SK-N-SH (cell line): ENCODE measurements around the gene LMO2. TPM values are rescaled to one million over a fixed set of nuclear protein-coding genes. Genes with fewer than 3 reads are reported as not detected.

ENCODE experiments used
- CTCF ChIA-PET: fragments of 300-600, 350-600 bp; formaldehyde crosslinking; extraction: SDS; loops from one replicate; lab custom pipeline; 2021; lab: Yijun Ruan, JAX
- POLR2A ChIA-PET: fragments of 350-600 bp; sonication (Branson Sonifier 250); formaldehyde crosslinking; extraction: SDS; loops from one replicate; lab custom pipeline; 2020; ENCODE audit warnings: antibody characterized with exemption, inconsistent platforms; lab: Yijun Ruan, JAX
- DNase-seq: peaks from one replicate; pipeline ENCODE4 v3.0.0; 2012
- H2AFZ ChIP-seq: fragments of 200-600 bp; sonication (generic); 2 replicates; pipeline ENCODE4 v1.8.1; 2016; ENCODE audit warnings: antibody characterized with exemption, mild to moderate bottlenecking, low read depth
- H3F3A ChIP-seq: fragments of 200-600 bp; sonication (generic); replicated peaks from 2 replicates; pipeline ENCODE3; 2016; ENCODE audit warnings: antibody characterized with exemption, mild to moderate bottlenecking; ENCODE audit not compliant: insufficient read depth
- H3K27ac ChIP-seq, 2 experiments: fragments of 200-500 bp in 1 of 2; fragments of 200-600 bp in 1 of 2; sonication (Bioruptor generic) in 1 of 2; sonication (generic), shearing (Covaris generic) in 1 of 2; 2 replicates each; pipeline versions ENCODE4 v1.5.1 to v1.6.1; 2014 to 2016; ENCODE audit warnings: low read depth in 2 of 2, inconsistent platforms in 1 of 2, low read length in 1 of 2, mild to moderate bottlenecking in 1 of 2, mixed read lengths in 1 of 2
- H3K27me3 ChIP-seq: fragments of 200-600 bp; sonication (generic), shearing (Covaris generic); 2 replicates; pipeline ENCODE4 v1.6.1; 2016; ENCODE audit warnings: mixed run types; ENCODE audit not compliant: insufficient read depth
- H3K36me3 ChIP-seq, 2 experiments: fragments of 200-500 bp in 1 of 2; fragments of 200-600 bp in 1 of 2; sonication (Bioruptor generic) in 1 of 2; sonication (generic) in 1 of 2; replicated peaks in 1 of 2; 2 replicates each; pipeline versions ENCODE3 to v1.5.1; 2014 to 2016; ENCODE audit warnings: low read length in 1 of 2, mild to moderate bottlenecking in 1 of 2; ENCODE audit not compliant: insufficient read depth in 2 of 2, control insufficient read depth in 1 of 2
- H3K4me1 ChIP-seq, 2 experiments: fragments of 200-500 bp in 1 of 2; fragments of 200-600 bp in 1 of 2; sonication (Bioruptor generic) in 1 of 2; sonication (generic), shearing (Covaris generic) in 1 of 2; 2 replicates each; pipeline versions ENCODE4 v1.5.1 to v1.6.1; 2014 to 2016; ENCODE audit warnings: low read depth in 1 of 2, low read length in 1 of 2, mixed run types in 1 of 2; ENCODE audit not compliant: insufficient read depth in 2 of 2, control insufficient read depth in 1 of 2
- H3K4me2 ChIP-seq: fragments of 200-600 bp; sonication (generic), shearing (Covaris generic); 2 replicates; pipeline ENCODE4 v1.6.1; 2017; ENCODE audit warnings: mixed run types
- H3K4me3 ChIP-seq, 2 experiments: fragments of 200-500 bp in 1 of 2; fragments of 200-600 bp in 1 of 2; sonication (Bioruptor generic) in 1 of 2; sonication (generic), shearing (Covaris generic) in 1 of 2; 2 replicates each; pipeline versions ENCODE4 v1.5.1 to v1.8.1; 2014 to 2016; ENCODE audit warnings: low read depth in 2 of 2, inconsistent platforms in 1 of 2, low read length in 1 of 2, mild to moderate bottlenecking in 1 of 2, mixed read lengths in 1 of 2, moderate library complexity in 1 of 2
- H3K79me2 ChIP-seq: fragments of 200-600 bp; sonication (generic); 2 replicates; pipeline ENCODE4 v1.8.1; 2017; ENCODE audit warnings: mild to moderate bottlenecking; ENCODE audit not compliant: insufficient read depth
- H3K9ac ChIP-seq: fragments of 200-600 bp; sonication (generic); 2 replicates; pipeline ENCODE4 v1.6.1; 2017; ENCODE audit warnings: mixed run types
- H3K9me2 ChIP-seq: fragments of 200-600 bp; sonication (generic); 2 replicates; pipeline ENCODE4 v1.6.1; 2017; ENCODE audit warnings: mixed run types
- H3K9me3 ChIP-seq: fragments of 200-600 bp; sonication (generic); 2 replicates; pipeline ENCODE4 v1.6.1; 2017; ENCODE audit warnings: mixed run types, mild to moderate bottlenecking, moderate library complexity
- H4K20me1 ChIP-seq: fragments of 200-600 bp; sonication (generic); 2 replicates; pipeline ENCODE4 v1.6.1; 2017; ENCODE audit warnings: mild to moderate bottlenecking, mixed run types; ENCODE audit not compliant: insufficient read depth
- EP300 ChIP-seq, 2 experiments: IDR thresholded peaks; 2 replicates each; pipeline versions ENCODE4 v1.4.0 to v1.6.1; 2012; ENCODE audit warnings: borderline replicate concordance in 1 of 2, low read depth in 1 of 2, low read length in 1 of 2
- SIN3A ChIP-seq: IDR thresholded peaks from 2 replicates; pipeline ENCODE4 v1.6.1; 2012; ENCODE audit warnings: low read depth, mild to moderate bottlenecking, low read length, moderate library complexity, borderline replicate concordance
- SMC3 ChIP-seq: IDR thresholded peaks from 2 replicates; pipeline ENCODE4 v1.6.1; 2012; ENCODE audit warnings: low read depth, low read length, improper control_type of control experiment
- TCF12 ChIP-seq: IDR thresholded peaks from 2 replicates; pipeline ENCODE4 v1.4.0; 2012
- WGBS: methylation state at CpG from one replicate; pipeline ENCODE4 v1.1.6; 2017; ENCODE audit warnings: low lambda C conversion rate; 5-methylcytosine and 5-hydroxymethylcytosine counted together
- polyA plus RNA-seq, 3 experiments: library from polyadenylated mRNA; depleted of rRNA; stranded (reverse); fragments of >200 nt; gene quantifications; 2 replicates each; pipeline ENCODE4 v1.2.3, GENCODE V29; 2012
- TF ChIP-seq, protein P1 (sequence below): IDR thresholded peaks from 2 replicates; pipeline ENCODE4 v1.4.0; 2012; ENCODE audit warnings: low read depth
- TF ChIP-seq, protein P2 (sequence below): fragments of 150-350 bp; IDR thresholded peaks from 2 replicates; pipeline ENCODE4 v1.6.1; 2016; ENCODE audit warnings: mild to moderate bottlenecking, low read depth, low read length
- TF ChIP-seq, protein P3 (sequence below): IDR thresholded peaks from 2 replicates; pipeline ENCODE4 v1.4.0; 2012; ENCODE audit warnings: low read depth, borderline replicate concordance

Gene LMO2
- polyA plus RNA-seq, 1 of the 3 experiments (the other 2 are of a cell fraction): 0.05 TPM

- CTCF ChIA-PET: interaction anchor here (1.0 to 2.3 kb wide), 3 partner anchors 30 to 105 kb away, joined by 3 to 8 read pairs (median 3); no protein-coding TSS in a partner anchor
- POLR2A ChIA-PET: no interaction called here
- Histone ChIP-seq H3F3A (no peaks in the 10 kb centered on the region), H2AFZ (no peak overlapping the region), H4K20me1 (no peaks in the 10 kb centered on the region), H3K27me3 (no peaks in the 10 kb centered on the region), H3K4me3 (no peak overlapping the region), H3K4me1 (peaks cover 8 to 18% of the 10 kb centered on the region in 2 experiments; a peak in 2 of 4 replicates), H3K9me3 (no peaks in the 10 kb centered on the region), H3K9ac (no peak overlapping the region), H3K79me2 (no peaks in the 10 kb centered on the region), H3K36me3 (no peaks in the 10 kb centered on the region), H3K27ac (no peak overlapping the region), H3K4me2 (no peak overlapping the region), H3K9me2 (no peaks in the 10 kb centered on the region)
- DNase-seq: no peak
- no CpG with 5 or more reads among the region's 2 CpGs for WGBS
- TF ChIP-seq, protein P1, sequence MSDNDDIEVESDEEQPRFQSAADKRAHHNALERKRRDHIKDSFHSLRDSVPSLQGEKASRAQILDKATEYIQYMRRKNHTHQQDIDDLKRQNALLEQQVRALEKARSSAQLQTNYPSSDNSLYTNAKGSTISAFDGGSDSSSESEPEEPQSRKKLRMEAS: no peak
- TF ChIP-seq EP300 (IDR thresholded peaks at IDR 0.05; ENCODE audit: borderline replicate concordance in 1 of 2, low read depth in 1 of 2, low read length in 1 of 2) (no peak), TCF12 (no peak), SIN3A (no peak), SMC3 (no peak)
- TF ChIP-seq, protein P2, sequence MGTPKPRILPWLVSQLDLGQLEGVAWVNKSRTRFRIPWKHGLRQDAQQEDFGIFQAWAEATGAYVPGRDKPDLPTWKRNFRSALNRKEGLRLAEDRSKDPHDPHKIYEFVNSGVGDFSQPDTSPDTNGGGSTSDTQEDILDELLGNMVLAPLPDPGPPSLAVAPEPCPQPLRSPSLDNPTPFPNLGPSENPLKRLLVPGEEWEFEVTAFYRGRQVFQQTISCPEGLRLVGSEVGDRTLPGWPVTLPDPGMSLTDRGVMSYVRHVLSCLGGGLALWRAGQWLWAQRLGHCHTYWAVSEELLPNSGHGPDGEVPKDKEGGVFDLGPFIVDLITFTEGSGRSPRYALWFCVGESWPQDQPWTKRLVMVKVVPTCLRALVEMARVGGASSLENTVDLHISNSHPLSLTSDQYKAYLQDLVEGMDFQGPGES: no peak
- TF ChIP-seq, protein P3, sequence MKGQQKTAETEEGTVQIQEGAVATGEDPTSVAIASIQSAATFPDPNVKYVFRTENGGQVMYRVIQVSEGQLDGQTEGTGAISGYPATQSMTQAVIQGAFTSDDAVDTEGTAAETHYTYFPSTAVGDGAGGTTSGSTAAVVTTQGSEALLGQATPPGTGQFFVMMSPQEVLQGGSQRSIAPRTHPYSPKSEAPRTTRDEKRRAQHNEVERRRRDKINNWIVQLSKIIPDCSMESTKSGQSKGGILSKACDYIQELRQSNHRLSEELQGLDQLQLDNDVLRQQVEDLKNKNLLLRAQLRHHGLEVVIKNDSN: no peak
Measured at GRCh38 chr11:33940538-33940815, 48.6 kb upstream of the LMO2 start.

DNA sequence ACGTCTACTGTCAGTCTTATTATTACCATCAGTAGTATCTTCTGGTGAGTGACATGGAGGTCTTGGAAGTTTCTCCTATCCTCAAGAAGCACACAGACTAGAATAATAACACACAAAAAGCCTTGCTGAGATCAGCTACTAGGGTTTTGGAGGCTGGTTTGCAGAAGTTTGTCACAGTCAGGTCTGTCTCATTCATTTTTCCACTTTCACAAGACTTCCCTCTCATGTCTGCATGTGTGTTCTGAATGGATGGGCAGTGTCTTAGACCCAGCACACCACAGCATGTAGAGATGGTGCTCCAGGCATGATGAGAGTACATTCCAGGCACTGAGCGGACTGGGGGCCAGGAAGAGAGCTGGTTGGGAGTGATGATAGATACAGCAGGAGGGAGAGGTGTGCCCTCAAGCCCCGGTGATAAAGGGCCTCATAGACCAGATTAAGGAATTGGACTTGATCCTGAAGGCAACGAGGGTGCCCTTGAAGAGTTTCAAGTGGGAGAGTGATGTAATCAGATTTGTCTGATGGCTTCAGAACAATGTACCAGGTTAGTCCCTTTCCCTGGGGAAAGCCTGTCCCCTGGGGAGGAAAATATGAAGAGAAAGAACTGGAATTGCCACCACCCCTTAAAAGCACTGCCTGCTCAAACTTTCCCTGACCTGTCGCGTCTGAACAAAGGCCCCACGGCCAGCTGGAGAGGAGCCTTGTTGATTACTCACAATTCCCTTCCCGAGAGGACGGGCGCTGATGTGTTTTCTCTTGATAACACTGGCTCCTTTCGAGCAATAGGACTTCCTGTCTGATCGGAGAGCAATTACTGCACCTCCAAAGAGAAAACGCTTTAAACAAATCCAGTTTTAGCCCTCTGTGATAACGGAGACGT, 45.1 kb upstream of the LMO2 start:
- Histone ChIP-seq H3K79me2 (no peaks in the 10 kb centered on the region), H3K9ac (no peak overlapping the region), H3K4me3 (no peak overlapping the region), H3K9me3 (peaks cover under 1% of the 10 kb centered on the region; the same call in 1 of the 2 replicates), H3K27me3 (no peaks in the 10 kb centered on the region), H3K4me2 (no peak overlapping the region), H3K27ac (no peak overlapping the region), H3F3A (no peaks in the 10 kb centered on the region), H2AFZ (no peak overlapping the region), H3K36me3 (no peaks in the 10 kb centered on the region), H3K9me2 (no peaks in the 10 kb centered on the region), H3K4me1 (peaks cover 7 to 18% of the 10 kb centered on the region in 2 experiments; a peak in 2 of 4 replicates), H4K20me1 (no peaks in the 10 kb centered on the region)
- POLR2A ChIA-PET: no interaction called here
- TF ChIP-seq TCF12 (no peak), SIN3A (no peak)
- CTCF ChIA-PET: interaction anchor here (0.7 kb wide), 1 partner anchor 79 kb away, joined by 5 read pairs; no protein-coding TSS in a partner anchor
- no peak for DNase-seq
- 62% methylated on average over 15 of the region's 15 CpGs for WGBS
